LHCN-M2 (cell line): ENCODE data around the gene TBC1D22A. TPM values are rescaled to one million over a fixed set of nuclear protein-coding genes. Genes with fewer than 3 reads are reported as not detected.
A peak's percentile ranks its signal among the peaks of the same experiment; 100 is the strongest.

Source experiments
- DNase-seq: peaks from one replicate; pipeline ENCODE4 v3.0.0-alpha.2; 2012; ENCODE audit warnings: low read depth
- total RNA-seq: library from RNA; depleted of rRNA; stranded (reverse); fragments of >200 nt; gene quantifications from 2 replicates; pipeline ENCODE4 v1.2.3, GENCODE V29; 2014

The TBC1D22A gene
- total RNA-seq, 1 experiment from 2014 or later, result 13.1 TPM

DNA sequence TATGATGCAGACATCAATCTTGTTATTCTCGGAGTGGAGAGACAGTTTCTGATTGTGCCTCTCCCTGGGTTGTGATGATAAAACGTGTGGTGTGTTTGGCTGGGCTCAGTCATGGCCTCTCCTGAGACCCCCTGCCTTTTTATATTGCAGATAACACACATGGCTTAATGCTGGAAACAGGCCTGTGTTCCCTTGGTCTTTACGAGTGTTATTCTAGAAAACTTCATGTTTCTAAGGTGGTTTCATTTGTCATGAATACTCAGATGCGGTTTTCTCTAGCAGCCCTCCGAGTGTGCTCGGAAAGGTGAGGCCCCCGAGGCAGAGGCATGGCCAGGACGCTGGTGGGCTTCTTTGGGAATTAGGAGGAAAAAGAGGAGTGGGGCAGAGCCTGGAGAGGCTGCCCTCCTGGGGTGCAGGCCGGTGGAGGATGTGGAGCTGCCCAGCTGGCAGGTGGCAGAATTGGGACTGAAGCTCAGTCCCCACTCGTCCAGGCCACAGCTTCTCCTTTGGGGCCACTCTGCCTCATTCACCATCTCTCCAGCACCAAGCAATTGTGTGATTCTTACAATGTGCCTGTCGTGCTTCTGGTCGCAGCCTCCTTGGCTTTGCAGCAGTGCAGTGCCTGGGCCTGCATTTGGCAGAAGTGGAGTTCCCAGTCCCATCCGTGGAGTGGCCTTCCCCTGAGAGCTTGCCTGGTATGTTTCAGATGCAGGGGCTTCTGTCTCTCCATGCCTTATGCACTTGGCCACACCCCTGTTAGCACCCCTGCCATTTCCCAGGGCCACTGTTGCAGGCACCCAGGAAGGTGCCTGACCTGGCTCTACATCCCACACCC is 309.6 kb downstream of the TBC1D22A start:
- DNase-seq, result no peak

DNA sequence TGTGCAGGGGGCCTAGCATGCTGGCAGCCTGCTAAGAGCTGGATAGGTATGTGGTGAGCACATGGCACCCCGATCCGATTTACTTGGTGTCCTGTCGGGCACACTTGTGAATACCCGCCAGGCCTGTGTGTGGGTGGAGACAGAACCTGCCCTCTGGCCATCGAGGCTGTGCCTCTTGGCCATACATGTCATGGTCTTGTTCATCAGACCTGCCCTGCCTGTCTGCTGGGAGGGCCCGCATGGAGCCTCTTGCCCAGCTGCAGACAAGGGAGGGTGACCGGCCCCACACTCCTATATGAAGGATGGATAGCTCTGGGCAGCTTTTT is 310.2 kb downstream of the TBC1D22A start:
- DNase-seq, result no peak

DNA sequence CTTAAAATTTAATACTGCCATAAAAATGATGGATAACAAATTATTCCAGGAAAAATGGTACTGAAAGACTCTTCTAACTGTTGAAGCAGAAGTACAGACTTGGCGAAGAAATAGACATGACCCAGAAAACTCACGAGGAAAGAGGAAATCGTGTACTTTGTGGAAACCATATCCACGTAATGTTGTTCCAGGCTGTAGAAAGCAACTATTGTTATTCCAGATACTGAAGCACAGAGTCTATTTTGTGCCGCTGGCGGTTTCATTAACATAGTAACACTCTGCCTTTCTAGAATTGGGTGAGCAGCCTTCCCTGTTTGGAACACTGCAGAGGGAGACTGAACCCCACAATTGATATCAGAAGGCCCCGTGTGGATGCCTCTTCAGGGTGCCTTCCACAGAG is 310.6 kb downstream of the TBC1D22A start:
- DNase-seq, result no peak

DNA sequence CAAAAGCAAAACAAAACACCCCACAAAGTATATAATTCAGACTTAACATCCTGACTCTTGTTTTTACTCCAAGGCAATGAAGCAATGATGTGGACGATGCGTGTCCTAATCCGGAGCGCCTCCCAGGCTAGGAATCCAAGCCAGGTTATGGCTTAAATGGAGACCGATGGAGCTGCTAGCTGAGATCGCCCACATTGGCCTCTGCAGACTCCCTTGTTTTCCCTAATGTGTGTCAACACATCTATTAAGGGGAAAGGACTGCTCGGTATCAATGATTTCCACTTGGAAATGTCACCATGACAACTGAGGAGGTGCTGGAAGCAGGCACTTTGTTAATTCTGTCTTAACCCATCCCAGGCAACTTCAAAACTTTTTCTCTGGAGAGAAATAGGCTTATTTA is 311.7 kb downstream of the TBC1D22A start:
- DNase-seq, result no peak

DNA sequence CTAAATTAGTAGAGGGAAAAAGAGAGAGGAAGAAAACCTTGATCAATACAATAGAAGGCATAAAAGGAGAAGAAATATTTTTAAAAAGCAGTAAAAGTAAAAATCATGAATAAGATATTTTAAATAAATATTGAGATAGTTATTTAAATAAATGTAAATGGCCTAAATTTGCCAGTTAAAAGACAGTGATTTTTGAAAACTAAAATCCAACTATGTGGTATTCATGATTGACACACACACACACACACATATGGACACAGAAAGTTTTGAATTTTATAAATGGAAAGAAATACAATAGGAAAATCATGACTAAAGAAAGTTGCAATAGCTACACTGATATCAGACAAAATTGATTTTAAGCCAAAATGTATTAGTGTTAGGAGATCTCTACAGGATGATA is 313.1 kb downstream of the TBC1D22A start:
- DNase-seq, result no peak

DNA sequence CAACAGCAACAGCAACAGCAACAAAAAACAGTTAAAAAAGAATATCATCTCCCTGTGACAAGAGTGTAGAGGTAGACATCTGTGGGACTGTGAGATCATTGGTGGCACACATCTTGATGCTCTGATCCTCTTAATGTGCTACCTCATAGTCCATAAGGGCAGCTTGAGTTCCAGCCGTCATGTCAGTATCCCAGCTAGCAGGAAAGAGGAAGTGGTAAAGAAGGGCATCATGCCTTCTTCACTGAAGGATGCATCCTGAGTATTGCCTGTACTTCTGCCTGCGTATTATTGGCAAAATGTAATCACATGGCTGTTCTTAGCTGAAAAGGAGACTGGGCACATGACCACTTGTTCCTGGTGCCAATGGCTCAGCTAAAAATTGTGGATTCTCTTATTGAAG is 314.3 kb downstream of the TBC1D22A start:
- DNase-seq, result no peak

DNA sequence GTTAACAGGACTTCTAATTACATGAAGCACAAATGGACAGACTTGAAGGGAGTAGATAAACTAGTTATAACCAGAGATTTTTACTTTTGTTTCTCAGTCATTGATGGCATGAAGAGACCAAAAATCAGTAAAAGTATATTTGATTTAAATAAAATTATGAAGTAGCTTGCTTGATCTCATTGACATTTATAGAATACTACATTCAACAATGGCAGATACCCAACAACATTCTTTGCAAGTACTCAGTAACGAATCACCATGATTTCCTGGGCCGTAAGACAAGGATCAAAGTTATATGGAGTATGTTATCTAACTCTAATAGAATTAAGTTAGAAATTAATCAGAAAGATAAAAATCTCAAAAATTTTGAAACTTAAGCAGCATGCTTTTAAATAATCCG is 317.6 kb downstream of the TBC1D22A start:
- DNase-seq, result no peak

DNA sequence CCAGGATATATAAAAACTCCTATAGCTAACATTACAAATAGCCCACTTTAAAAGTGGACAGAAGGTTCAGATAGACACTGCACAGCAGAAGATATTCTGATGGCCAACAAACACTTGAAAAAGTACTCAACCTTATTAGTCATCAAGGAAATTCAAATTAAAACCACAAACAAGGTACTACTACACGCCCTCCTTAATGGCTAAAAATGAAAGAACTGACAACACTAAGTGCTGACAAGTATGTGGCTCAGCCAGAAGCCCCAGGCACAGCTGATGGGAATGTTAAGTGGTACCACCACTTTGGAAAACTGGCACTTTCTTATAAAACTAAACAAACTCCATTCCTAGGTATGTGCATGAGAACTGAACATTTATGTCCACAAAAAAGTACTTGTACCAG is 320.1 kb downstream of the TBC1D22A start:
- DNase-seq, result no peak

DNA sequence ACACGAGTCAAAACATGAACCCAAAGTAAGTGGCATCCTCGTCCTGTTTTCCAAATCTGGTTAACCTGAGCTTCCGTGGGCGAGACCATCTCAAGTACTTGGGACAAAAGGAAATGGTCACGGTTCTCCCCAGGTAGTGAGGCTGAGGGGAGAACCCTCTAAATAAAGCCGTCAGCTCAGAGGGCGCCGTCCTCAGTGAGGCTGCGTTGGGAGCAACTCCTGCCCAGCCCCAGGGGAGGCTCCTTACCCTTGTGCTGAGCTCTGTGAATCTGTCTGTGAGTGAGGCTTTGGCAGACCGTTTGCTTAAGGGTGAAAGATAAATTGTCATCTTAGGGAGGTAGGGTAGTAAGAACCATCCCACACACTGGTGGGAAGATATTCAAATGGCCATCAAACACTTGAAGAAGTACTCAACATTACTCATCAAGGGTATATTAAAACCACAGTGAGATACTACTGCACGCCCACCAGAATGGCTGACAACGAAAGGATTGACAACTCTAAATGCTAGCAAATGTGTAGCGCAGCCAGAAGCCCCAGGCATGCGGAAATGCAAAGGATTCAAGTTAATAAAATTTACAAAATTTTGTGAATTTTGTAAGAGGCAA is 321.0 kb downstream of the TBC1D22A start:
- DNase-seq, result no peak

DNA sequence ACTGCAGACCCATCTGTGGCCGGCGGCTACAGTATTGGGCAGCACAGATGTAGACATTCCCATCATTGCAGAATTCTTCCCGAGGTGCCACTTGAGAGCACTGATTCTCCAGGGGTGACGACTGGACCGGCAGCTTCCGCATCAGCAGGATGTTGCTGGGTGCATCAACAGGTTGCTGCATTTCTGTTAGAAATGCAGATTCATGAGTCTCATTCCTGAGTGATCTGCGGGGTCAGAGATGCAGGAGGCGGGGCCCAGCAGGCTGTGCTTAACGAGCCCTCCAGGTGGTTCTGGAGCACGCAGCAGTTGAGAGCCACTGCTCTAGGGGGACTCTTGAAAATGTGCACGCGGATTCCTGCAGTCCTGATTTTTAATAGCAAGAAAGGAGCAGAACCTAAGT is 321.8 kb downstream of the TBC1D22A start:
- DNase-seq, result no peak

DNA sequence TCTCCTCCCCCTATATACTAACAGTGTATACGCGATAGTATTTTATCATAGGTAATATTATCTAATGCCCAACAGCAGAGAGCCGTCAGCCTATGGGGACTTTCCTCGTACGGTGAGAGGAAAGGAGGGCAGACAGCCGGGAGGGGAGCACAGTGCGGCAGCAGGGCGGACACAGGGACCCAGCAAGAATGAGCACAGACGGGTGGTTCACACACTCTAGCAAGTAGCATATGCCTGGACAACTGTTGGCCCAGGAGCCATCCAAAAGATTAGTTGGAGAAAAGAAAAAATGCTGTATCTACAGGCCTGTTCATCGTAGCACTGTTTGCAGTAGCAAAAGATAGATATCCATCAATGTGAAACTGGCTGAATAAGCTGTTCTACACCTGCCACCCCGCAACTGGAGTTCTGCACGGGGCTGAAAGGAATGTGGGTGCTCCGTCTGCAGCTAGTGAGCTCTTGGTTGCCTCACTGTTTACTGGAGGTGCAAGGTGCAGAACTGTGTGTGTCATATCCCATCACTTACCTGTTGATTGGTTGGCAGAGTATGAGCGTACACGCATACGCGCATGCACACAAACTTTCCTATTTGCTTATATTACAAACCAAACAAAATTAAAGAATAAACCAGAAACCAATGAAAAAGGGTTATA is 324.3 kb downstream of the TBC1D22A start:
- no peak for DNase-seq

DNA sequence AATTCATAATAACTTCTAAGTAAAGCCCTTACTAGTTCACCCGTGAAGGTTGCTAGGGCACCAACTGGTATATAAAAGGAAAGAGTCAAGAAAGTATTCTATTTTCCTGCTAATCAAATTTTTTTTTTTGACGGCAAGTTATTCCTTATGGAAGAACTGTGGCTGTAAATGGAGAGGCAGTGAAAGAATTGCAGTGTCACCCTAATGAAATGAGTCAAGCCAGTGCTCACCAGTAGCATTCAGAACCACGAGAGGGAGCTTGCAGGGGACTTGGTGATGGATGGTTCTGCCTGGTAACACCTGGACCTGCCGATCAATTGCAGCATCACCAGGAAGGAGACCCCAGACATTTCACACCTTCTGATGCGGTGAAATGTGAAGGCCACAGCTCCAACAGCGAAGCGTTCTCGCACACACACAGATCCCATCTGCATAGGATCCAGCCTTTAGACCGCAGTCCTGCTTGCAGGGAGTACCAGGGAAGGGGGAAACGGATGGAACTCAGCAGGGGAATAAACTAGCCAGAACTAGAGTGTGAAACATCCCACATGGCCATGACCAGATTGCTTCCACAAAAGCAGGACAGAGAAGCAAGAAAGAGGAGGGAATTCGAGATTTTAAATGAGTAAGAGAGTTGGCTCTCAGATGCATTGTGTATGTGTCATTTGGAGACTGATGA is 326.2 kb downstream of the TBC1D22A start:
- DNase-seq, result no peak

DNA sequence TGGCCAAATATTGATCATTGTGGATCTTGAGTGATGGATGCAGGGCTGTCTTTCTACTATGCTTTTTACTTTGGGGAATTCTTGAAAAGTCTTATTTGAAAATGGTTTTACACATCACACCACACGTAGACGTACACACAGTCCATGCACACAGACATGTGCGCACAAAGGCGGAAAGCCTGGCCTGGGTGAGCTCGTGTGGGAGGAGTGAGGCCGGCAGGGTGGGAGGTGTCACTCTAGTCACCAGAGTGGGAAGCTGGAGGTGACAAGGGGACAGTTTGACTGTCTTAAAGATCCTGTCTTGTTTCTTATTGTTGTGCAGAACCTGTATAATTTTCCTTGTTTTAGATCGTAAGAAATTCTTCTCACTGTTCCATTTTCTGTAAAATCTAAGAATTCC is 326.9 kb downstream of the TBC1D22A start:
- DNase-seq, result no peak

DNA sequence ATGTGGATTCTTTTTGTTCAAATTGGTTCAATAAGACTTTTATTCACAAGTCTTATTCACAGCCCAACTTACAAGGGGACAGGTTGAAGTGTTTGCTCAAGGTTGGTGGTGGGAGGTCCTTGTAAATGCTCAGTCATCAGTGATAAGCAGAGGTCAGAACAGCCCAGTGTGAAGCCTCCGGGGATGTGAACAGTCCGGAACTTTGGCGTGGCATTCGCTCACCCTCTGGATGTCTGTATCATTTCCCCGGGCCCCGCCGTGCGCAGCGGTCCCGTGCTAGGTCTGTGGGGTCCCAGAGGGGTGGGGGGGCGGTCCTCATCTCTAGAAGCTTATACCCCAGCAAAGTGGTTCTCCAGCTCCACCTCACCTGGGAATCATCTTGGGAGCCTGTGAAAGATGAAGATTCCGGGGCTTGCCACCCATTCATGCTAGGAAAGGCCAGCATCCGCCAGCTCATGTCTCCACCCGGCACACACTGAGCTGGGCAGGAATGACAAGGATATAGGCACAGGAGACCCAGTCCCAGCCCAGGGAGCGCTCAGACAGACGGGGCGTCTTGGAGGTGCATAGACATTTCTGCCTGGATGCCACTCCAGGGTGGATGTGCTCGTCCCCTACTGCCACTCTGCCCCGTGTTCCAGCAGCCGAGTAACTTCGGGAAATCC is 327.5 kb downstream of the TBC1D22A start:
- DNase-seq, result no peak

DNA sequence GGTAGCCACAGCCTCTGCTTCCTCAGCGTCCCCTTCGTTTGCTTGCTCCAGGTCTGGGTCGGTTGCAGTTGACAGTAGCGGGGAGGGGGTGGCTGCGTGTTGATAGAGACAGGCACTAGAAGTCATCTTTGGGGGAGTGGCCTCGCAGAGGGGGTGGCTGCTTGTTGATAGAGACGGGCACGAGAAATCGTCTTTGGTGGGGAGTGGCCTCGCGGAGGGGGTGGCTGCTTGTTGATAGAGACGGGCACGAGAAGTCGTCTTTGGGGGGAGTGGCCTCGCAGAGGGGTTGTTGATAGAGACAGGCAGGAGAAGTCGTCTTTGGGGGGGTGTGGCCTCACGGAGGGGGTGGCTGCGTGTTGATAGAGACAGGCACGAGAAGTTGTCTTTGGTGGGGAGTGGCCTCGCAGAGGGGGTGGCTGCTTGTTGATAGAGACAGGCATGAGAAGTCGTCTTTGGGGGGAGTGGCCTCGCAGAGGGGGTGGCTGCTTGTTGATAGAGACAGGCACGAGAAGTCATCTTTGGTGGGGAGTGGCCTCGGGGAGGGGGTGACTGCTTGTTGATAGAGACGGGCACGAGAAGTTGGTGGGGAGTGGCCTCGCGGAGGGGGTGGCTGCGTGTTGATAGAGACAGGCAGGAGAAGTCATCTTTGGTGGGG is 328.3 kb downstream of the TBC1D22A start:
- DNase-seq, result no peak

DNA sequence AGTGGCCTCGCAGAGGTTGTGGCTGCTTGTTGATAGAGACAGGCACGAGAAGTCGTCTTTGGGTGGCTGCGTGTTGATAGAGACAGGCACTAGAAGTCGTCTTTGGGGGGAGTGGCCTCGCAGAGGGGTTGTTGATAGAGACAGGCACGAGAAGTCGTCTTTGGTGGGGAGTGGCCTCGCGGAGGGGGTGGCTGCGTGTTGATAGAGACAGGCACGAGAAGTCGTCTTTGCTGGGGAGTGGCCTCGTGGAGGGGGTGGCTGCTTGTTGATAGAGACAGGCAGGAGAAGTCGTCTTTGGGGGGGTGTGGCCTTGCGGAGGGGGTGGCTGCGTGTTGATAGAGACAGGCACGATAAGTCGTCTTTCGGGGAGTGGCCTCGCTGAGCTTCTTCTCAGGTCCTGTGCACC is 328.8 kb downstream of the TBC1D22A start:
- DNase-seq, result no peak

DNA sequence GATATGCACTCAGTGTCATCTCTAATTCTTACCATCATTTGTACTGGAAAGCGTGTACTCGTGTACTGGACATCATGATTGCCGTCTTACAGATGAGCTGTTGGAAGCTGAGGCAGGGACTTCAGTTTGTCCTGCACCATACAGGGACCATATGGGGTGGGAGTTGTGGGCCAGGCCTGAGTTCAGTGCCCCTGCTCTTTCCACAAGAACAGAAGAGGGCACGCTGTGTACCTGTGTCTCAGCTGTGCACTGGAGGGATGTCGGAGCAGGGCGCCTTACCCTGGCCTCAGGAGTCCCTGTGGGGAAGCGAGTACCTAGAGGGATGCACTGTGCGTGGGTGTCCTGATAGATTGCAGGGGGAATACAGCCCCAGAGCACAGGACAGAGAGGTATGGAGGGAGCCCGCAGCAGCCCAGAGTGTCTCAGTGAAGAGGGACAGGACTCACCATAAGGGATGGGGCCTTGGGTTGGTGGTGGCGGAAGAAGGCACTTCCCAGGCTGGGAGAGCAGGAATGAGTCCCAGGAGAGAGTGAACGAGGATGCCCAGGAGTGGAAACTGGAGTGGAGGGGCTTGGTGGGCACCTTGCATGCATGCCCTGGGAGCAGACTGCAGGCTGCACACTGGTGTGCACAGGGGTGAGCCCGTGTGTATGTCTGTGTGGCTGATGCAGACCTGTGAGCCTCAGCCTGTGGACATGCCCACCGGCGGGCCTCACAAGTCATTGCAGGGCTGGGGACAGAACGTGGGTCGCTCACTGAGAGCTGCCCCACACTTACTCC is 329.7 kb downstream of the TBC1D22A start:
- DNase-seq, result no peak

DNA sequence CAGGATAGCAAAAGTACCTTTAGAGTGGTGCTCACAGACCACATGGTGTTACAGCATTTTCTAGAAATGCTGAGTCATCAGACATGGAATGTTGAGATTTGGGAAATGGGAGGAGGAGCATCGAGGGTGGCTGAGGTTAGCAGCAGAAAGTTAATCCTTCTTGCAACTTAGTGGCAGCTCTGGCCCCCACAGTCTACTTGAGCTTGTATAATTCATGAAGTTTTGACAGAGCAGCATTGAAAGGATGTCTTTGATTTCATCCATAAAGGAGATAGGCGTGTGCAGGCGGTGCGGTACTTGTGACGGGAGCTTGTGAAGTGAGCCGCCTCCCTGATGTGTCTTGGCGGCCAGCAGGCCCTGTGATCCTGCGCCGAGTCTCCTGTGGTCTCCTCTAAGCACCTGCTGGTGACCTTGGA is 330.5 kb downstream of the TBC1D22A start:
- DNase-seq, result peak; percentile 47

DNA sequence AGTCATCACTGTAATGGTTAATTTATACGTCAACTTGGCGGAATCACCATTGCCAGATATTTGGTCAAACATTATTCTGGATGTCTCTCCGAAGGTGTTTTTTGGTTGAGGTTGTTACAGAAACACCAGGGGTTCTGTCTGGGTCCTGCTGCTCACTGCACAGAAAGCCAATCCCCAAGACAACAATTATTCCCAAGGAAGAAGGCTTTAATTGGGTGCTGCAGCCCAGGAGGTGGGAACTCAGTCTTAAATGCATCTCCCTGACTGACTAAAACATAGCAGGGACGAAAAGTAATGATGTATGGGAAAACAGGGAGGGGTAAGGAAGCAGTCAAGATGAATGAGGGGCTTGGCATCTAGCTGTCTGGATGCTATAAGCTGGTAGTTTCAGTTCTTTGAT is 331.3 kb downstream of the TBC1D22A start:
- no peak for DNase-seq

DNA sequence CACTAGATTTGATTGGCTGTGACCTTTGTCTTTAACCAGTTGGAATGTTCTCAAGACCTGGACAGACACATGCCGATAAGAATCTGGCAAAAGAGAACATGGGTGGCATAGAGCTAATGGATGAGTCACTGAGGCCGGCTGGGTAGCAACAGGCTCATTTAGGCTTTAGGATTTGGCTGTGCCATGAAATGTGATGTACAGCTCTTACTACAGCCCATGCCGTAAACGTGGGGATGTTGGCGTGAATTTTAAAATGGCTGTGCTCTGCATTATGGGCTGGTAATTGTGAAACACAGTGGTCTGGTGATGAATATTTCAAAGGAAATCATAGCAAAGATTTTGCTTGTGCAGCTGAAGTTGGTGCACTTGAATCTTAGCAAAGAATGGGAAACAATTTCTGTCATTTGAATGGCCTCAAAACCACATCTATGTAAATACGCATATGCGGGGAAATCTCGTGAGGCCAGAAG is 332.4 kb downstream of the TBC1D22A start:
- DNase-seq, result peak; percentile 46
